Measurements from ENCODE around the gene SLC25A17. TPM values are rescaled to one million over a fixed set of nuclear protein-coding genes. Genes with fewer than 3 reads are reported as not detected.

The SLC25A17 gene
- total RNA-seq, 1 donor from 2014 or later = 62.1 TPM

DNA sequence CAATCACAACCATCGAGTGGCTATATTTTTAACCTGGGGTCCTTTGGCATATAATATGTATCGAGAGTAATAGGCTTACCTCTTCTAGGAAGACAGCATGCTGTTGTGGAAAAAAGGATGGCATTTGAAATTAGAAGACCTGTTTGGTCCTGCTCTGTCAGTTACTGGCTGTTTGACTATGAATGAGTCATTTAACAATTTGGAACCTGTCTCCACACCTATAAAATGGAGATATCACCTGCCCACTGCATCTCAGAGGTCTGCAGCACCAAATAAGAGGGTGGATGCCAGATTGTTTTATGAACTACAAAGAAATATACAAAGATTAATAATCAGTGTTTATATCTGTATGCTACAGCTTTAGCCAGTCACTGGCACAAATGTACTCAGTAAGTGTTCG, 60.8 kb downstream of the SLC25A17 start:
- TF ChIP-seq, protein P1, sequence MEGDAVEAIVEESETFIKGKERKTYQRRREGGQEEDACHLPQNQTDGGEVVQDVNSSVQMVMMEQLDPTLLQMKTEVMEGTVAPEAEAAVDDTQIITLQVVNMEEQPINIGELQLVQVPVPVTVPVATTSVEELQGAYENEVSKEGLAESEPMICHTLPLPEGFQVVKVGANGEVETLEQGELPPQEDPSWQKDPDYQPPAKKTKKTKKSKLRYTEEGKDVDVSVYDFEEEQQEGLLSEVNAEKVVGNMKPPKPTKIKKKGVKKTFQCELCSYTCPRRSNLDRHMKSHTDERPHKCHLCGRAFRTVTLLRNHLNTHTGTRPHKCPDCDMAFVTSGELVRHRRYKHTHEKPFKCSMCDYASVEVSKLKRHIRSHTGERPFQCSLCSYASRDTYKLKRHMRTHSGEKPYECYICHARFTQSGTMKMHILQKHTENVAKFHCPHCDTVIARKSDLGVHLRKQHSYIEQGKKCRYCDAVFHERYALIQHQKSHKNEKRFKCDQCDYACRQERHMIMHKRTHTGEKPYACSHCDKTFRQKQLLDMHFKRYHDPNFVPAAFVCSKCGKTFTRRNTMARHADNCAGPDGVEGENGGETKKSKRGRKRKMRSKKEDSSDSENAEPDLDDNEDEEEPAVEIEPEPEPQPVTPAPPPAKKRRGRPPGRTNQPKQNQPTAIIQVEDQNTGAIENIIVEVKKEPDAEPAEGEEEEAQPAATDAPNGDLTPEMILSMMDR (IDR thresholded peaks at IDR 0.05) = no peak
- intact Hi-C loops (cut with DNase I) = no loop called here
- no peak for DNase-seq (ENCODE audit: low spot score in 2 of 2)
- Histone ChIP-seq H3K4me1 (no peaks in the 10 kb centered on the region), H3K36me3 (no peaks in the 10 kb centered on the region), H3K4me3 (no peak overlapping the region), H3K27me3 (no peaks in the 10 kb centered on the region), H3K9me3 (no peaks in the 10 kb centered on the region), H3K27ac (no peak overlapping the region)

DNA sequence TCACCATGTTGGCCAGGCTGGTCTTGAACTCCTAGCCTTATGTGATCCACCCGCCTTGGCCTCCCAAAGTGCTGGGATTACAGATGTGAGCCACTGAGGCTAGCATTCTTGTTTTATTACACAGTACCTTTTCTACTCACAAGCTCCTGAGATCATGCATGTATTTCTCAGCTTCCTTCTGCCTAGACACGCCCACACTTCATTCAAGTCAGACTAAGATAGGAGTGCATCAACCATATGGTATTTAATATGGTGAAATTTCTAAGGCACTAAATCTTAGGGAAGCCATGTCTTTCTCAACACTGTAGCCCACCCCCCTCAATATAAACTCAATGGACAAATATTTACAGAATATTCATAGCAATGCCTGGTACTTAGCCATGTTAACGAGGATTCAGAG, 62.1 kb downstream of the SLC25A17 start:
- intact Hi-C loops (cut with DNase I) = no loop called here
- TF ChIP-seq, protein P1 (IDR thresholded peaks at IDR 0.05) = no peak
- DNase-seq (ENCODE audit: low spot score in 2 of 2) = no peak

DNA sequence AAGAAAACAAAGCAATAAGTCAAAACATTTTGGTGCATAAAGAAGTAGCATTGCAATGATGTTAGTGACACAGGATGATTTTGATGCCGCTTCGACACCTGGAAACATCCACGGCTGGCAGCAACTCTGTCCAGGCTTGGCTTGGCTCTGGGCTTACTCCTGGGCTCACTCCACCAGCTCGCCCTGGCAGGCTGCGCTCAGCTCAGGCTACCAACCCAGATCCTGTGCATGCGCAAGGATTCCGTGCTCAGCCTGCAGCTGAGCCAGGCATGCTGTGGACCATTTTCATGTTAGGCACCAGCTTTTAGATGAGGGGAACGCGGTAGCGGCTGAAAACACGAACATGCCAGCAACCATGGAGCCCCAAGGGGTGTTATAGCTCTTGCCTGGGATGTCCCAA, 66.0 kb downstream of the SLC25A17 start:
- H3K9me3 ChIP-seq = no peaks in the 10 kb centered on the region
- DNase-seq (ENCODE audit: low spot score in 2 of 2) = no peak
- intact Hi-C loops (cut with DNase I) = no loop called here

More for the DNA sequence above, 62.1 kb downstream of the SLC25A17 start:
- H3K4me3 ChIP-seq = no peak overlapping the region
- no peak overlapping the region for H3K27ac ChIP-seq
- H3K9me3 ChIP-seq = no peaks in the 10 kb centered on the region
- no peaks in the 10 kb centered on the region for H3K36me3 ChIP-seq
- no peaks in the 10 kb centered on the region for H3K27me3 ChIP-seq
- no peaks in the 10 kb centered on the region for H3K4me1 ChIP-seq

DNA sequence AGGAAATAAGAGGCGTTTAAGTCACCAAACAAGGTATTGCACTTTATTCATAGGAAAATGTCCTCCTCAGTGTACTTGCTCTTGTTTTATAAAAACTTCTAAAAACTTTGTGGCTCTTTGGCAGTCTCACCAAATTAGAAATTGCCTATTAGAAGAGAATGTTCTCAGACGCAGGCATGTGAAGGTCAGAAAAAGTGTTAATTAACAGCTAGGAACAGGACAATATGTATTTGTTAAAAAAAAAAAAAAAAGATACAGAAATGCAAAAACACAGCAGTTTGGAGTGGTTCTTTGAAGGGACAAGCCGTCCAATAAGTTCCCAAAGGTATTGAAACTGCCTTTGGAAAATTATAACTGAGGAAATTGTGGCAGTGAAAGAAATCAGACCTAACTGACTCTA, 67.9 kb downstream of the SLC25A17 start:
- TF ChIP-seq, protein P1 (IDR thresholded peaks at IDR 0.05) = no peak
- no peaks in the 10 kb centered on the region for H3K4me1 ChIP-seq
- intact Hi-C loops (cut with DNase I) = no loop called here
- H3K27ac ChIP-seq = no peak overlapping the region
- no peaks in the 10 kb centered on the region for H3K27me3 ChIP-seq
- no peaks in the 10 kb centered on the region for H3K36me3 ChIP-seq
- no peak overlapping the region for H3K4me3 ChIP-seq
- no peak for DNase-seq (ENCODE audit: low spot score in 2 of 2)
- no peaks in the 10 kb centered on the region for H3K9me3 ChIP-seq

More for the DNA sequence above, 66.0 kb downstream of the SLC25A17 start:
- H3K27ac ChIP-seq = no peak overlapping the region
- no peaks in the 10 kb centered on the region for H3K27me3 ChIP-seq
- no peaks in the 10 kb centered on the region for H3K4me1 ChIP-seq
- no peaks in the 10 kb centered on the region for H3K36me3 ChIP-seq
- no peak overlapping the region for H3K4me3 ChIP-seq
- TF ChIP-seq, protein P1 (IDR thresholded peaks at IDR 0.05) = no peak

DNA sequence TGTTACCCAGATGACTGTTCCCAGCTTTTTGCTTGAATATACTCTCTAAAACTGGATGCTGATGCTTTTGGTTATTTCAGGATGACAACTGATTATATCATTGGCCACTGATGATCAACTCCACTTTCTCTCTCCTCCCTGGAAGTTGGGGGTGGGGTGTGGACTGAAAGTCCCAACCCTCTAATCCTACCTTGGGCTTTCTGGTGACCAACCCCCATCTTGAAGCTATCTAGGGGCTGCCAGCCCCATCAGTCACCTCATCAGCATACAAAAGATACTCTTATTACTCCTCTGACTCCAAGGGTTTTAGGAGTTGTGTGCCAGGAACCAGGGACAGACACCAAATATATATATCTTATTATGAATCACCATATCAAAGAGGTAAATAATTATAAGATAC, 69.3 kb downstream of the SLC25A17 start:
- Histone ChIP-seq H3K27me3 (no peaks in the 10 kb centered on the region), H3K4me1 (no peaks in the 10 kb centered on the region), H3K36me3 (no peaks in the 10 kb centered on the region), H3K9me3 (no peaks in the 10 kb centered on the region), H3K4me3 (no peak overlapping the region), H3K27ac (no peak overlapping the region)
- no peak for DNase-seq (ENCODE audit: low spot score in 2 of 2)
- intact Hi-C loops (cut with DNase I) = no loop called here
- TF ChIP-seq, protein P1 (IDR thresholded peaks at IDR 0.05) = no peak

Measured in ascending aorta (tissue), 2 donors.